MM.1S (cell line): ENCODE data around the gene GRID2IP.
"Not testable (repeated sequence)": the region's sequence is repeated elsewhere in the genome, so short reads cannot be mapped to it uniquely, and the experiment has no call there.

Experiments used
- DNase-seq: peaks from one replicate; pipeline ENCODE4 v3.0.0-alpha.2; 2015
- H2AFZ ChIP-seq: fragments of 300-600 bp; sonication (generic); 2 replicates; pipeline ENCODE4 v1.6.0; 2016; ENCODE audit warnings: antibody characterized with exemption, low read length
- H3F3A ChIP-seq: fragments of 300-600 bp; sonication (generic); 2 replicates; pipeline ENCODE4 v1.6.1; 2016; ENCODE audit warnings: mild to moderate bottlenecking, antibody characterized with exemption, low read length, moderate library complexity, mixed read lengths; ENCODE audit not compliant: insufficient read depth
- H3K27ac ChIP-seq: fragments of 300-600 bp; sonication (generic); 2 replicates; pipeline ENCODE4 v1.5.1; 2016; ENCODE audit warnings: mild to moderate bottlenecking, low read length
- H3K27me3 ChIP-seq: fragments of 300-600 bp; sonication (generic); replicated peaks from 2 replicates; pipeline ENCODE4 v1.6.0; 2016; ENCODE audit warnings: low read length; ENCODE audit not compliant: insufficient read depth
- H3K36me3 ChIP-seq: fragments of 300-600 bp; sonication (generic); replicated peaks from 2 replicates; pipeline ENCODE4 v1.6.1; 2016; ENCODE audit warnings: mild to moderate bottlenecking, low read length, mixed read lengths; ENCODE audit not compliant: insufficient read depth
- H3K4me1 ChIP-seq: fragments of 300-600 bp; sonication (generic); 2 replicates; pipeline ENCODE4 v1.6.1; 2016; ENCODE audit warnings: low read length, mixed read lengths
- H3K4me2 ChIP-seq: fragments of 300-600 bp; sonication (generic); 2 replicates; pipeline ENCODE4 v1.6.0; 2016; ENCODE audit warnings: low read depth, low read length
- H3K4me3 ChIP-seq: fragments of 300-600 bp; sonication (generic); 2 replicates; pipeline ENCODE4 v1.5.1; 2016; ENCODE audit warnings: low read length, mixed read lengths
- H3K79me2 ChIP-seq: fragments of 300-600 bp; sonication (generic); 2 replicates; pipeline ENCODE4 v1.6.1; 2016; ENCODE audit warnings: mixed run types, low read length, mixed read lengths
- H3K9ac ChIP-seq: fragments of 300-600 bp; sonication (generic); 2 replicates; pipeline ENCODE4 v1.6.1; 2016; ENCODE audit warnings: low read length, mixed read lengths
- H3K9me2 ChIP-seq: fragments of 300-600 bp; sonication (generic); replicated peaks from 2 replicates; pipeline ENCODE4 v1.6.1; 2016; ENCODE audit warnings: mild to moderate bottlenecking, low read length, mixed read lengths; ENCODE audit not compliant: insufficient read depth
- H3K9me3 ChIP-seq: fragments of 300-600 bp; sonication (generic); replicated peaks from 2 replicates; pipeline ENCODE4 v1.6.1; 2016; ENCODE audit warnings: mild to moderate bottlenecking, low read length, mixed read lengths; ENCODE audit not compliant: insufficient read depth
- H4K20me1 ChIP-seq: fragments of 300-600 bp; sonication (generic); 2 replicates; pipeline ENCODE4 v1.6.1; 2016; ENCODE audit warnings: mild to moderate bottlenecking, low read length, moderate library complexity, mixed read lengths; ENCODE audit not compliant: insufficient read depth
- EZH2 ChIP-seq: fragments of 300-600 bp; sonication (generic); optimal IDR thresholded peaks from 2 replicates; pipeline ENCODE3; 2017; ENCODE audit warnings: low read depth, mild to moderate bottlenecking, antibody characterized with exemption, low read length, mixed read lengths
- EZH2phosphoT487 ChIP-seq: fragments of 300-600 bp; sonication (generic); IDR thresholded peaks from 2 replicates; pipeline ENCODE4 v1.6.1; 2018; ENCODE audit warnings: antibody characterized with exemption, low read length
- TF ChIP-seq, protein P1 (sequence below): fragments of 300-600 bp; sonication (generic); IDR thresholded peaks from 2 replicates; pipeline ENCODE4 v1.5.1; 2016; ENCODE audit warnings: antibody characterized with exemption, low read length, mixed read lengths

Gene GRID2IP

DNA sequence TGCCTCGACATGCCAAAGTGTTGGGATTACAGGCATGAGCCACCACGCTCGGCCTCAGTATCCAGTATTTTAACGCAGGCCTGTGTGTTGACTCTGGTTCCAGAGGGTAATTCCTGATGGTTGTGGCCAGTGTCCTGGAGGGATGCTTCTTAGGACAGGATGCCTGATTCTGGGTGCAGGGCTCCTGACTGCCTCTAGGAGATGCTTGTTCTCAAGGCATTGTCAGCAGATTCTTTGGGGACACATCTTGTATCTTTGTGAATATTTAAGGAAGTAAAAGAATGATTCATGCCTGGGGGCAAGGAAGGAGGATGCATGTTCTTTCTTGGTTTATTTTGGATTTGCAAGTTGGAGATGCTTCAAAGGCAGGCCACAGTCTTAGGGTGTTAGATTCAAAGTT lies 28.2 kb upstream of the GRID2IP start:
- H3K9ac ChIP-seq = no peak overlapping the region
- no peaks in the 10 kb centered on the region; the same call in 1 of the 2 replicates for H3K27me3 ChIP-seq
- no peaks in the 10 kb centered on the region for H3K79me2 ChIP-seq
- H3K36me3 ChIP-seq = no peaks in the 10 kb centered on the region
- peaks cover 3% of the 10 kb centered on the region; the same call in 1 of the 2 replicates for H3F3A ChIP-seq
- H3K9me2 ChIP-seq = no peaks in the 10 kb centered on the region
- TF ChIP-seq, protein P1, sequence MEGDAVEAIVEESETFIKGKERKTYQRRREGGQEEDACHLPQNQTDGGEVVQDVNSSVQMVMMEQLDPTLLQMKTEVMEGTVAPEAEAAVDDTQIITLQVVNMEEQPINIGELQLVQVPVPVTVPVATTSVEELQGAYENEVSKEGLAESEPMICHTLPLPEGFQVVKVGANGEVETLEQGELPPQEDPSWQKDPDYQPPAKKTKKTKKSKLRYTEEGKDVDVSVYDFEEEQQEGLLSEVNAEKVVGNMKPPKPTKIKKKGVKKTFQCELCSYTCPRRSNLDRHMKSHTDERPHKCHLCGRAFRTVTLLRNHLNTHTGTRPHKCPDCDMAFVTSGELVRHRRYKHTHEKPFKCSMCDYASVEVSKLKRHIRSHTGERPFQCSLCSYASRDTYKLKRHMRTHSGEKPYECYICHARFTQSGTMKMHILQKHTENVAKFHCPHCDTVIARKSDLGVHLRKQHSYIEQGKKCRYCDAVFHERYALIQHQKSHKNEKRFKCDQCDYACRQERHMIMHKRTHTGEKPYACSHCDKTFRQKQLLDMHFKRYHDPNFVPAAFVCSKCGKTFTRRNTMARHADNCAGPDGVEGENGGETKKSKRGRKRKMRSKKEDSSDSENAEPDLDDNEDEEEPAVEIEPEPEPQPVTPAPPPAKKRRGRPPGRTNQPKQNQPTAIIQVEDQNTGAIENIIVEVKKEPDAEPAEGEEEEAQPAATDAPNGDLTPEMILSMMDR = no peak; the same call in 1 of the 2 replicates
- TF ChIP-seq EZH2phosphoT487 (no peak), EZH2 (no peak)
- no peak overlapping the region for H2AFZ ChIP-seq
- DNase-seq = no peak
- H3K4me3 ChIP-seq = no peak overlapping the region
- H3K4me1 ChIP-seq = no peaks in the 10 kb centered on the region
- no peaks in the 10 kb centered on the region for H3K9me3 ChIP-seq
- H3K27ac ChIP-seq = no peak overlapping the region
- no peaks in the 10 kb centered on the region for H4K20me1 ChIP-seq
- H3K4me2 ChIP-seq = no peak overlapping the region

DNA sequence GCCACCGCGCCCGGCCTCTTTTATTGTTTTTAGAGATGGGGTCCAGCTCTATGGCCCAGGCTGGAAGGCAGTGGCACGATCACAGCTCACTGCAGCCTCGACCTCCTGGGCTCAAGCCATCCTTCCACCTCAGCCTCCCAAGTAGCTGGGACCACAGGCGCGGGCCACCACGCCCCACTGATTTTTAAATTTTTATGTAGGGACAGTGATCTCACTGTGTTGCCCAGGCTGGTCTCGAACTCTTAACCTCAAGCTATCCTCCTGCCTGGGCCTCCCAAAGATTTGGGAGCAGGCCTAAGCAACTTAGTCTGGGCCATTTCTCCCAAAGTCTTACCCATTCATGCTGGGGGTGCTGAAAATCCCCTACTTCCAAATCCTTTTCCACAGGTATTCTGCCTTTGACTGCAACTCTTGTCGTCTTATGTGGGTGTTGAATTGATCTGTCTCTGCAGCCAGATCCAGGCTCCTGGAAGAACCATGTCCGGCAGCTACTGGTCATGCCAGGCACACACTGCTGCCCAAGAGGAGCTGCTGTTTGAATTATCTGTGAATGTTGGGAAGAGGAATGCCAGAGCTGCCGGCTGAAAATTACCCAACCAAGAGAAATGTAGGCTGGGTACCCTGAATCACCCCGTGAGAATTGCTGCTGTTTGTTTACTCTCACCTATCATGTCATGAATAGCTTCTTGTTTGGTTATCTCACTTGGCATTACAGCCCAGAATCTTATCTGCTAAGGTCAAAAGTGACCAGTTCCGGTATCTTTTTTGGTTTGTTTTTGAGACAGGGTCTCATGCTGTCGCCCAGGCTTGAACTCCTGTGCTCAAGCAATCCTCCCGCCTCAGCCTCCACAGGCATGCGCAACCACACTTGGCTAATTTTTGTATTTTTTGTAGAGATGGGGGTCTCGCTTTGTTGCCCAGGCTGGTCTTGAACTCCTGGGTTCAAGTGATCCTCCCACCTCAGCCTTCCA lies 27.1 kb upstream of the GRID2IP start:
- DNase-seq = no peak
- H3K4me1 ChIP-seq = no peaks in the 10 kb centered on the region
- no peak overlapping the region for H3K4me3 ChIP-seq
- H3K27ac ChIP-seq = no peak overlapping the region; the same call in 1 of the 2 replicates
- H2AFZ ChIP-seq = peak overlapping the region; percentile 100; the same call in 1 of the 2 replicates
- H3K9me3 ChIP-seq = no peaks in the 10 kb centered on the region
- no peaks in the 10 kb centered on the region for H3K9me2 ChIP-seq
- H4K20me1 ChIP-seq = no peaks in the 10 kb centered on the region
- peaks cover 3% of the 10 kb centered on the region; the same call in 1 of the 2 replicates for H3F3A ChIP-seq
- H3K27me3 ChIP-seq = no peaks in the 10 kb centered on the region; the same call in 1 of the 2 replicates
- no peaks in the 10 kb centered on the region for H3K36me3 ChIP-seq
- H3K9ac ChIP-seq = no peak overlapping the region
- TF ChIP-seq, protein P1 = no peak
- no peak for TF ChIP-seq EZH2phosphoT487
- no peak for TF ChIP-seq EZH2
- H3K79me2 ChIP-seq = no peaks in the 10 kb centered on the region
- H3K4me2 ChIP-seq = peak overlapping the region; percentile 82

DNA sequence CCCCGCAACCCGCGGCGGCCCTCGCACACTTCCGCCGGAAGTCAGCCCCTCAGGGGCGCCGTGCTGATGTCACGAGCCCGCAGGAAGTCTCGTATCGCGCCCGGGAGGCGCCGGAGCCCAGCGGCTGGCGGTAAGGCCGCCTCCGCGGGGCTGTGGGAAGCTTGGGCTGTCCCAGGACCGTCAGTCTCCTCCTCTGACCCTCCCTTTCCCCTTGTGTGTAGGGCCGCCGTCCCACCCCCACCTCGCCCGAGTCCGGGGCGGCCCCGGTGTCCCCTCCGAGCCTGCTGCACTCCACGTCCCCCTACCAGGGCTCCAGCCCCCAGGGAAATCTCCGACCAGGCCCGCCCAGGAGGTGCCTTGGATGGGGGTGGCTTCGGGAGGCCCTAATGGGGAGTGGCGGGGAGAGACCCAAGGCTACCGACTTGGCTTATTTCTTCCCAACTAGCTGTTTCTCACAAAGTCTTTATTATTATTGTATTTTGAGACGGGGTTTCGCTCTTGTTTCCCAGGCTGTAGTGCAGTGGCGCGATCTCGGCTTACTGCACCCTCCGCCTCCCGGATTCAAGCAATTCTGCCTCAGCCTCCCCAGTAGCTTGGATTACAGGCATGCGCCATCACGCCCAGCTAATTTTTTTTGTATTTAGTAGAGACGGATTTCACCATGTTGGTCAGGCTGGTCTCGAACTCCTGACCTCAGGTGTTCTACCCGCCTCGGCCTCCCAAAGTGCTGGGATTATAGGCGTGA lies 26.3 kb upstream of the GRID2IP start, which contains the start of gene ZDHHC4:
Gene ZDHHC4, plus strand, starts transcription at position 86 of the 745 bp plus-strand sequence. CDS start 3,108 bp downstream, outside the sequence.
- H3K27me3 ChIP-seq = no peaks in the 10 kb centered on the region; the same call in 1 of the 2 replicates
- H3K9ac ChIP-seq = peak within 1 kb of the TSS; percentile 93
- no peaks in the 10 kb centered on the region for H3K4me1 ChIP-seq
- H4K20me1 ChIP-seq = no peaks in the 10 kb centered on the region
- no peaks in the 10 kb centered on the region for H3K9me3 ChIP-seq
- H2AFZ ChIP-seq = peak within 1 kb of the TSS; percentile 100
- H3K27ac ChIP-seq = peak within 1 kb of the TSS; percentile 75; the same call in 1 of the 2 replicates
- TF ChIP-seq EZH2 (no peak), EZH2phosphoT487 (no peak)
- TF ChIP-seq, protein P1 = no peak
- H3K79me2 ChIP-seq = no peaks in the 10 kb centered on the region
- peak within 1 kb of the TSS; percentile 98 for H3K4me3 ChIP-seq
- peak; percentile 93 for DNase-seq
- H3F3A ChIP-seq = peaks cover 3% of the 10 kb centered on the region; the same call in 1 of the 2 replicates
- H3K4me2 ChIP-seq = peak within 1 kb of the TSS; percentile 82
- no peaks in the 10 kb centered on the region for H3K9me2 ChIP-seq
- H3K36me3 ChIP-seq = no peaks in the 10 kb centered on the region

DNA sequence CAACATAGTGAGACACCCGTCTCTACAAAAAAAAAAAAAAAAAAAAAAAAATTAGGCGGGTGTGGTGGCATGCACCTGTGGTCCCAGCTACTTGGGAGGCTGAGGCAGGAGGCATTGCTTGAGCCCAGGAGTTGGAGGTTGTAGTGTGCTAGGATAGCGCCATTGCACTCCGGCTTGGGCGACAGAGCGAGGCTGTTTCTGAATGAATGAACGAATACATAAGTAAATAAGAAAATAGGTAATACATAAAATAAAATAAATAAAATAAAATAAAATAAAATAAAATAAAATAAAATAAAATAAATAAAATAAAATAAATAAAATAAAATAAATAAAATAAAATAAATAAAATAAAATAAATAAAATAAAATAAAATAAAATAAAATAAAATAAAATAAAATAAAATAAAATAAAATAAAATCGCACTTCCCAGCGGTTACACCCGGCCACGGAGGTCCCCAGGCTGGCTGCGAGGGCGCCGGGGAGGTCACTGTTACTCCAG lies 25.7 kb upstream of the GRID2IP start:
- peak overlapping the region; percentile 93; the same call in 1 of the 2 replicates for H3K9ac ChIP-seq
- not testable (repeated sequence) for H3K27me3 ChIP-seq, H3K4me1 ChIP-seq, H3K36me3 ChIP-seq, H3K9me3 ChIP-seq, H2AFZ ChIP-seq, H3K9me2 ChIP-seq, H3K79me2 ChIP-seq, H4K20me1 ChIP-seq, DNase-seq, H3F3A ChIP-seq
- peak overlapping the region; percentile 82 for H3K4me2 ChIP-seq
- H3K27ac ChIP-seq = peak overlapping the region; percentile 75; the same call in 1 of the 2 replicates
- H3K4me3 ChIP-seq = peak overlapping the region; percentile 98; the same call in 1 of the 2 replicates
